Astrocyte (in vitro differentiated cells and primary cell): ENCODE results near the gene C11orf98. TPM values are rescaled to one million over a fixed set of nuclear protein-coding genes. Genes with fewer than 3 reads are reported as not detected.

Experiments
- DNase-seq: peaks from one replicate; pipeline ENCODE4 v3.0.0-alpha.2; 2010; ENCODE audit warnings: low read depth
- FAIRE-seq: peaks from 2 replicates; lab custom pipeline; 2011; peaks lifted over from hg19 to GRCh38; lab: Jason Lieb, UNC
- H2AFZ ChIP-seq: 2 replicates; pipeline ENCODE4 v1.6.0; 2012; ENCODE audit warnings: low read depth, low read length, inconsistent platforms
- H3K27ac ChIP-seq: 2 replicates; pipeline ENCODE4 v1.5.1; 2011; ENCODE audit warnings: low read depth, low read length, inconsistent platforms
- H3K27me3 ChIP-seq: 2 replicates; pipeline ENCODE4 v1.6.0; 2011; ENCODE audit warnings: low read length, inconsistent platforms; ENCODE audit not compliant: insufficient read depth
- H3K36me3 ChIP-seq: 2 replicates; pipeline ENCODE4 v1.5.1; 2011; ENCODE audit warnings: low read length, inconsistent platforms; ENCODE audit not compliant: insufficient read depth
- H3K4me1 ChIP-seq: 2 replicates; pipeline ENCODE4 v1.5.1; 2011; ENCODE audit warnings: low read length, inconsistent platforms; ENCODE audit not compliant: insufficient read depth
- H3K4me2 ChIP-seq: 2 replicates; pipeline ENCODE4 v1.6.0; 2012; ENCODE audit warnings: low read length, inconsistent platforms
- H3K4me3 ChIP-seq: 2 replicates; pipeline ENCODE4 v1.5.1; 2011; ENCODE audit warnings: low read depth, mild to moderate bottlenecking, low read length, inconsistent platforms; ENCODE audit not compliant: insufficient read depth
- H3K79me2 ChIP-seq: 2 replicates; pipeline ENCODE4 v1.6.0; 2012; ENCODE audit warnings: mild to moderate bottlenecking, low read length, inconsistent platforms; ENCODE audit not compliant: insufficient read depth
- H3K9ac ChIP-seq: 2 replicates; pipeline ENCODE4 v1.6.0; 2012; ENCODE audit warnings: mild to moderate bottlenecking, low read length, inconsistent platforms
- H3K9me3 ChIP-seq: 2 replicates; pipeline ENCODE4 v1.5.1; 2012; ENCODE audit warnings: low read depth, mild to moderate bottlenecking, low read length, inconsistent platforms; ENCODE audit not compliant: insufficient read depth
- H4K20me1 ChIP-seq: 2 replicates; pipeline ENCODE4 v1.6.0; 2012; ENCODE audit warnings: low read length, inconsistent platforms; ENCODE audit not compliant: insufficient read depth
- H3K27ac Mint-ChIP-seq: one replicate; pipeline ENCODE4 v1.8.0; 2021; ENCODE audit warnings: mild to moderate bottlenecking, mixed read lengths; ENCODE audit not compliant: unreplicated experiment
- H3K27me3 Mint-ChIP-seq: one replicate; pipeline ENCODE4 v1.8.0; 2021; ENCODE audit warnings: low read depth, mixed read lengths; ENCODE audit not compliant: unreplicated experiment
- H3K36me3 Mint-ChIP-seq: one replicate; pipeline ENCODE4 v1.8.0; 2021; ENCODE audit warnings: low read depth, mixed read lengths; ENCODE audit not compliant: unreplicated experiment
- H3K4me1 Mint-ChIP-seq: one replicate; pipeline ENCODE4 v1.8.0; 2021; ENCODE audit warnings: low read depth, mixed read lengths; ENCODE audit not compliant: unreplicated experiment
- H3K4me3 Mint-ChIP-seq: one replicate; pipeline ENCODE4 v1.8.0; 2021; ENCODE audit warnings: mild to moderate bottlenecking, moderate library complexity, mixed read lengths; ENCODE audit not compliant: unreplicated experiment
- H3K9me3 Mint-ChIP-seq: one replicate; pipeline ENCODE4 v1.8.0; 2021; ENCODE audit warnings: mild to moderate bottlenecking, mixed read lengths; ENCODE audit not compliant: unreplicated experiment
- EZH2 ChIP-seq: IDR thresholded peaks from 2 replicates; pipeline ENCODE4 v1.6.1; 2012; ENCODE audit warnings: mild to moderate bottlenecking, low read length, inconsistent platforms; ENCODE audit not compliant: insufficient read depth
- total RNA-seq: library from RNA; stranded (reverse); gene quantifications from 2 replicates; pipeline ENCODE4 v1.2.1, GENCODE V29; 2021
- TF ChIP-seq, protein P1 (sequence below): IDR thresholded peaks from 2 replicates; pipeline ENCODE4 v1.5.1; 2011; ENCODE audit warnings: low read depth, mild to moderate bottlenecking, inconsistent platforms, low read length, moderate library complexity; ENCODE audit not compliant: insufficient read depth

Gene C11orf98
- total RNA-seq, 1 donor from 2014 or later: 69.8 TPM

DNA sequence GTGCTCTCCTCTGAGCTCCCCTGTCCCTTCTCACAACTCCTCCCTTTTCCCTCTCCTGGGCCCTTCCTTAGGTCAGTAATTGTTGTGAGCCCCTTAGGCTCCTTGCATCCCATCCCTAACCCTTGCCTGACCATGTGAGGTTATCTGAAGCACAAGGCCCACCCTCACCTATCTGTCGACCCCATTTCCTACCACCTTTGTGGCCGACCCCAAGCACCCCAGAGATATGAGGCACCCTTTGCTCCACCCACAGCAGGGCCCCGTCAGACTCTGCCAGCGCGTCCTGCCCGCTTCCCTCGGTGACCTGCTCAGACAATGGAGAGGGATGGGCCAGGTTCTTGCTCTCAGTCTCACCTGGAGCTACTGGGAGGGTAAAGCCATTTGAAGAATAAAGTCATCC, 43.8 kb upstream of the C11orf98 start:
- FAIRE-seq (no peak), DNase-seq (no peak)
- Mint-ChIP-seq H3K27ac (peak overlapping the region; percentile 92), H3K27me3 (no peaks in the 10 kb centered on the region), H3K4me1 (peaks cover 40% of the 10 kb centered on the region), H3K4me3 (peak overlapping the region; percentile 81), H3K36me3 (peaks cover 13% of the 10 kb centered on the region), H3K9me3 (no peaks in the 10 kb centered on the region)
- Histone ChIP-seq H3K9me3 (no peaks in the 10 kb centered on the region), H3K27ac (peak overlapping the region; percentile 91), H3K9ac (peak overlapping the region; percentile 90), H3K4me3 (peak overlapping the region; percentile 69), H3K27me3 (no peaks in the 10 kb centered on the region), H4K20me1 (no peaks in the 10 kb centered on the region), H3K4me2 (peak overlapping the region; percentile 100), H2AFZ (peak overlapping the region; percentile 98), H3K4me1 (peaks cover 34% of the 10 kb centered on the region), H3K36me3 (peaks cover 34% of the 10 kb centered on the region), H3K79me2 (peaks cover 16% of the 10 kb centered on the region)
- TF ChIP-seq, protein P1, sequence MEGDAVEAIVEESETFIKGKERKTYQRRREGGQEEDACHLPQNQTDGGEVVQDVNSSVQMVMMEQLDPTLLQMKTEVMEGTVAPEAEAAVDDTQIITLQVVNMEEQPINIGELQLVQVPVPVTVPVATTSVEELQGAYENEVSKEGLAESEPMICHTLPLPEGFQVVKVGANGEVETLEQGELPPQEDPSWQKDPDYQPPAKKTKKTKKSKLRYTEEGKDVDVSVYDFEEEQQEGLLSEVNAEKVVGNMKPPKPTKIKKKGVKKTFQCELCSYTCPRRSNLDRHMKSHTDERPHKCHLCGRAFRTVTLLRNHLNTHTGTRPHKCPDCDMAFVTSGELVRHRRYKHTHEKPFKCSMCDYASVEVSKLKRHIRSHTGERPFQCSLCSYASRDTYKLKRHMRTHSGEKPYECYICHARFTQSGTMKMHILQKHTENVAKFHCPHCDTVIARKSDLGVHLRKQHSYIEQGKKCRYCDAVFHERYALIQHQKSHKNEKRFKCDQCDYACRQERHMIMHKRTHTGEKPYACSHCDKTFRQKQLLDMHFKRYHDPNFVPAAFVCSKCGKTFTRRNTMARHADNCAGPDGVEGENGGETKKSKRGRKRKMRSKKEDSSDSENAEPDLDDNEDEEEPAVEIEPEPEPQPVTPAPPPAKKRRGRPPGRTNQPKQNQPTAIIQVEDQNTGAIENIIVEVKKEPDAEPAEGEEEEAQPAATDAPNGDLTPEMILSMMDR: no peak

DNA sequence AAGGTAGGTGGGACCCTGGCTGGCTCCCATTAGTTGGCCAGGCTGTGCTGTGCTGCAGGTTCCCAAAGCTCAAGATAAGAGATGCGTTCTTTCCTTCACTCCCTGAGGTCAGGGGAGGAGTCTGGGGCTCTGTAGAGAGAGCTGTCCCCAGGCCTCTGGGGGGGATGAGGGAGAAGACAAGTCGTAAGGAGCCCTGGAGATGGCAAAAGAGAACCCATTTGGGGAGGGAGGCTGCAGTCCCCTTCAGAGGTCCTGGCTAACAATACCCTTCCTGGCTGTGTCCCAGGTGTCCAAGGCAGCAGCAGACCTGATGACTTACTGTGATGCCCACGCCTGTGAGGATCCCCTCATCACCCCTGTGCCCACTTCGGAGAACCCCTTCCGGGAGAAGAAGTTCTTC, 43.4 kb upstream of the C11orf98 start:
- TF ChIP-seq, protein P1: no peak
- no peak for TF ChIP-seq EZH2
- FAIRE-seq (no peak), DNase-seq (no peak)
- Mint-ChIP-seq H3K27ac (peak overlapping the region; percentile 92), H3K4me1 (peaks cover 36% of the 10 kb centered on the region), H3K9me3 (no peaks in the 10 kb centered on the region), H3K4me3 (peak overlapping the region; percentile 81), H3K36me3 (peaks cover 10% of the 10 kb centered on the region), H3K27me3 (no peaks in the 10 kb centered on the region)
- Histone ChIP-seq H3K9me3 (no peaks in the 10 kb centered on the region), H4K20me1 (no peaks in the 10 kb centered on the region), H3K4me1 (peaks cover 34% of the 10 kb centered on the region), H3K9ac (peak overlapping the region; percentile 90), H3K4me3 (peak overlapping the region; percentile 69), H3K27me3 (no peaks in the 10 kb centered on the region), H3K79me2 (peaks cover 13% of the 10 kb centered on the region), H3K27ac (no peak overlapping the region), H2AFZ (no peak overlapping the region), H3K36me3 (peaks cover 30% of the 10 kb centered on the region), H3K4me2 (peak overlapping the region; percentile 100)

DNA sequence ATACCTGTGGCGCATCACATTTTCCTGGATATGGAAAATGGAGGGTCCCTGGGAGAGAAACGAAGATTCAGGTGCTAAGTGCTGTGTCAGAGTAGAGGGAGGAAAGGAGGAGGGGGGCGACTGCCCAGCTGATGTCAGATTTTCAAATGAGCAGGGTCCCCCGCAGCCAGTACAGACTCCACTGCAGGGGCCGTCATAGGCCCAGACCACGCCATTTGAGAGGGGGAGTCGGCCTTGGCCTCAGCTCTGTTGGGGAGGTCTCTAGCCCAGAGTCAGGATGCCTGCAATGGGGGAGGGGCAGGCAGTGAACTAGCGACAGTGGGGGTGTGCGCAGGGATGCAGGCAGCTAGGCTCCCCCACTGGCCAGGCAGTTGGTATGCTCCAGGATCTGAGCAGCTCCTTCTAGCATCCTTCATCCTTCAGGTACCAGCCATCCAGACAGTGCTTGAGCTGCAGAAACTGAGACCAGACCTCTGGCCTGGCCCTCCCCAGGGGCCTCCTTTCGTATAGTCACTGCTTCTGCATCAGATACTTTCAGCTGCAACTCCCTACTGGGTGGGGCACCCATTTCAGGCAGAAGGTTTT, 42.4 kb upstream of the C11orf98 start, which contains the start of the genes BSCL2 and GNG3:
TSS of gene BSCL2 (minus strand) at position 148 of the 585 bp plus-strand sequence. CDS start 229 bp downstream, outside the sequence.
TSS of gene GNG3 (plus strand) at position 400 of the 585 bp plus-strand sequence. CDS start 620 bp downstream, outside the sequence.
- Mint-ChIP-seq H3K4me1 (peaks cover 28% of the 10 kb centered on the region), H3K36me3 (peaks cover 12% of the 10 kb centered on the region), H3K27ac (peak within 1 kb of the TSS; percentile 93), H3K9me3 (no peaks in the 10 kb centered on the region), H3K4me3 (peak within 1 kb of the TSS; percentile 85), H3K27me3 (no peaks in the 10 kb centered on the region)
- no peaks in the 10 kb centered on the region for H3K9me3 ChIP-seq
- H3K9ac ChIP-seq: peak within 1 kb of the TSS; percentile 65
- FAIRE-seq (no peak), DNase-seq (no peak)
- H3K4me3 ChIP-seq: peak within 1 kb of the TSS; percentile 59
- peaks cover 34% of the 10 kb centered on the region for H3K4me1 ChIP-seq
- peak within 1 kb of the TSS; percentile 38 for H2AFZ ChIP-seq
- H4K20me1 ChIP-seq: no peaks in the 10 kb centered on the region
- no peaks in the 10 kb centered on the region for H3K27me3 ChIP-seq
- peaks cover 9% of the 10 kb centered on the region for H3K79me2 ChIP-seq
- H3K36me3 ChIP-seq: peaks cover 21% of the 10 kb centered on the region
- H3K27ac ChIP-seq: peak within 1 kb of the TSS; percentile 48
- TF ChIP-seq EZH2: no peak
- TF ChIP-seq, protein P1: no peak
- H3K4me2 ChIP-seq: peak within 1 kb of the TSS; percentile 100
